ENCODE measurements around the gene DZIP3. TPM values are rescaled to one million over a fixed set of nuclear protein-coding genes. Genes with fewer than 3 reads are reported as not detected.

The DZIP3 gene, protein sequence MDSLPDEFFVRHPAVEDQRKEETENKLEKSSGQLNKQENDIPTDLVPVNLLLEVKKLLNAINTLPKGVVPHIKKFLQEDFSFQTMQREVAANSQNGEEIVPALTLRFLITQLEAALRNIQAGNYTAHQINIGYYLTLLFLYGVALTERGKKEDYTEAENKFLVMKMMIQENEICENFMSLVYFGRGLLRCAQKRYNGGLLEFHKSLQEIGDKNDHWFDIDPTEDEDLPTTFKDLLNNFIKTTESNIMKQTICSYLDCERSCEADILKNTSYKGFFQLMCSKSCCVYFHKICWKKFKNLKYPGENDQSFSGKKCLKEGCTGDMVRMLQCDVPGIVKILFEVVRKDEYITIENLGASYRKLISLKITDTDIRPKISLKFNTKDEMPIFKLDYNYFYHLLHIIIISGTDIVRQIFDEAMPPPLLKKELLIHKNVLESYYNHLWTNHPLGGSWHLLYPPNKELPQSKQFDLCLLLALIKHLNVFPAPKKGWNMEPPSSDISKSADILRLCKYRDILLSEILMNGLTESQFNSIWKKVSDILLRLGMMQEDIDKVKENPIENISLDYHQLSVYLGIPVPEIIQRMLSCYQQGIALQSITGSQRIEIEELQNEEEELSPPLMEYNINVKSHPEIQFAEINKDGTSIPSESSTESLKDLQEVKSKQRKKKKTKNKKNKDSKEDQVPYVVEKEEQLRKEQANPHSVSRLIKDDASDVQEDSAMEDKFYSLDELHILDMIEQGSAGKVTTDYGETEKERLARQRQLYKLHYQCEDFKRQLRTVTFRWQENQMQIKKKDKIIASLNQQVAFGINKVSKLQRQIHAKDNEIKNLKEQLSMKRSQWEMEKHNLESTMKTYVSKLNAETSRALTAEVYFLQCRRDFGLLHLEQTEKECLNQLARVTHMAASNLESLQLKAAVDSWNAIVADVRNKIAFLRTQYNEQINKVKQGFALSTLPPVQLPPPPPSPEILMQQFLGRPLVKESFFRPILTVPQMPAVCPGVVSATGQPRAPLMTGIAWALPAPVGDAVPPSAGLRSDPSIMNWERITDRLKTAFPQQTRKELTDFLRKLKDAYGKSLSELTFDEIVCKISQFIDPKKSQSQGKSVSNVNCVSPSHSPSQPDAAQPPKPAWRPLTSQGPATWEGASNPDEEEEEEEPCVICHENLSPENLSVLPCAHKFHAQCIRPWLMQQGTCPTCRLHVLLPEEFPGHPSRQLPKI
- 3.8 TPM for total RNA-seq

DNA sequence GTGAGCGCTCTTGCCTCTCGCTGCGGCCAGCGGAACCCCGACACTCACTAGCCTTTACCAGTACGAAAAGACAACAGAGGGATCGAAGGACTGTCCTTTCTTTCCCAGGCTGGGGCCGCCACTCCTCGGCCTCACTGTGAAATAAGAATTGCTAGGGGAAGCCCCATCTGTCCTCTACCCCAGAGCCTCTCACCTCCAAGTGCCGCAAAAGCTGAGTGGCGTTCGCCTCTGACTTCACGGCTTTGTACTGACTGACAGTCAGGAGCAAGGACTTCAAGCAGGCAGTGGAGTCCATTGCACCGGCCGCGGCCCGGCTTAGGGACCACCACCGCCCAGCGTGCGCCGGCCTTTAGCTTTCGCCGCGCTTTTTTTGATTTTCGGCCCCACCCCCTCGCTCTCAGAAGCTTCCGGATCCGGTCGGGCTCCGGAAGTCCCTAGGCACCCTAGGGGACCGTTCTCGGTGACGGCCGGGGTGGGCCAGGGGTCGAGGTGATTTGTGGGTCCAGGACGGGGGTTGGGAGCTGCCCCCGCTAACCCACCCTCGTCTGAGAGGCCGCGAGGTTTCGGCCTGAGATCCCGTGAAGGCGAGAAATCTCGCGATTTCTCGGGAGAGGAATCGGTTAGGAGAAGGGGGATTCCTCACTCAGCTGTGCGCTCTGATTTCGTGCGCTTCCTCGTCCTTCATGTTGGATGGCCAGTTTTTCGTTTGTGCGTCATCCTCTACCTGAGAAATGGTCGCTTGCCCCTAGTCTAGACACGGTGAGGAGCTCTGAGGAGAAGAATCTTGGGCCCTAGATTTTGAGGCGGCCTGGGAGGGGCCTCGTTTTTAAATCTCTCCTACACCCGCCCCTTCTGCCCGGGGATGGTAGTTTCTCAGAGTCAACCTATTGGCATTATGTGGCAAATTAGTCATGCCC is at the start of gene DZIP3, which contains the start of gene CIP2A:
TSS of gene DZIP3 (plus strand) at position 642 of the 917 bp plus-strand sequence. CDS start 15,685 bp downstream, outside the sequence.
TSS of gene CIP2A (minus strand) at position 358 of the 917 bp plus-strand sequence. CDS start at position 295, 63 bp downstream.
- DNase-seq (ENCODE audit: low read depth in 2 of 3, low spot score in 2 of 3): peak; percentile 81 to 97 (median 96)

- no peak for DNase-seq (ENCODE audit: low read depth in 2 of 3, low spot score in 2 of 3)
Measured at GRCh38 chr3:108546247-108546646, 43.3 kb upstream of the DZIP3 start.

- no peak for DNase-seq (ENCODE audit: low read depth in 2 of 3, low spot score in 2 of 3)
Measured at GRCh38 chr3:108546692-108547091, 42.8 kb upstream of the DZIP3 start.

DNA sequence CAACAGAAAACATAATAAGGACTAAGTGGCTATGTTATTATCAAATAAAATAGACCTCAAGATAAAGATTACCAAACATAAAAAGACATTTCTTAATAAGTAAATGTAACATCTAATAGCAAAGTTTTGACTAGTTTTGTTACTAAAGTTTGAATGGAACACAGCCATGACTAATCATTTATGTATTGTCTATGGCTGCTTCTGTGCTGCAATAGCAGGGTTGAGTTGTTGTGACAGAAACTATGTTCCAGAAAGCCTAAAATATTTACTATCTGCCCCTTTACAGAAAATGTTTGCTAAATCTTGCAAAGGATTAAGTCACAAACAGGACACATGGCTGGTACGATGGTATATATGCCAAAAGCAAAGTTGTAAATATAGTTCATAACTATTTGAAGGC is 41.2 kb upstream of the DZIP3 start:
- DNase-seq (ENCODE audit: low read depth in 2 of 3, low spot score in 2 of 3): no peak

GRCh38 chr3:108548886-108549285 is 40.6 kb upstream of the DZIP3 start:
- no peak for DNase-seq (ENCODE audit: low read depth in 2 of 3, low spot score in 2 of 3)

DNA sequence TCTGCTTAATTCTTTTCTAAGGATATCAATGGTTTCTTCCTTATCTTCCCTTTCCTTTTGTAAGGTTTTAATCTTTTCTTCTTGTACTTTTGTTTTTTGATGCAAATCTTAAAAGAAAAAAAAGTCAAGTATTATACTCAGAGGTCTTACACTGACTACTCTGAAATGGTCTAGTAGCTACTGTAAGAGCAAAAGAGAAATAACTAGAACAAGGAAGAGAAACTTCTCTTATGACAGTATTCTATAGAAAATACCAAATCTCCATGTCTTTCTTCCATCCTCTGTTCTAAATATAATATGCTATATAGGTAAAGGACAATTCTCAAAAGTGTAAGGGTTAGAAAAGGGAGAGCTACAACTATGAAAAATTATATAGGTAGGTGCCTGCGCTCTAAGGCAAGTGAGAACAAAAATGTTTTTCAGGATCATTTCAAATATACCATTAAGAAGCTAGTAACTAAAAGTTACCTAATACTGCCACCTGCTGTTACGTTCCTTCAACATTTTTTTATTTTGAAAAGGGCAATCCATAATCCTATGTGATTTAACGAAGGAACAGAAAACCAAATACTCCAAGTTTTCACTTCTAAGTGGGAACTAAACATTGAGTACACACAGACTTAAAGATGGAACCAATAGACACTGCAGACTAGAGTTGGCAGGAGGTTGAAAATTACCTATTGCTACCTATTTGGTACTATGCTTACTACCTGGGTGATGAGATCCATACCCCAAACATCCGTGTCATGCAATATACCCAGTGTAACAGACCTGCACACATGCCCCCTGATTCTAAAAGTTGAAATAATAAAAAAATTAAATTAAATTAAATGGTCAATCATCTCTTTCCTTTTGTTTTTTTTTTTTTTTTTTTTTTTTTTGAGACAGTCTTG is 37.0 kb upstream of the DZIP3 start:
- peak; percentile 25 to 79 (median 47) for DNase-seq (ENCODE audit: low read depth in 2 of 3, low spot score in 2 of 3)

GRCh38 chr3:108554229-108554628 is 35.3 kb upstream of the DZIP3 start:
- DNase-seq (ENCODE audit: low read depth in 2 of 3, low spot score in 2 of 3): no peak

- no peak for DNase-seq (ENCODE audit: low read depth in 2 of 3, low spot score in 2 of 3)
Measured at GRCh38 chr3:108554913-108555571, 34.5 kb upstream of the DZIP3 start.

- no peak for DNase-seq (ENCODE audit: low read depth in 2 of 3, low spot score in 2 of 3)
Measured at GRCh38 chr3:108555966-108556581, 33.4 kb upstream of the DZIP3 start.

- DNase-seq (ENCODE audit: low read depth in 2 of 3, low spot score in 2 of 3): no peak
Measured at GRCh38 chr3:108562565-108562964, 27.0 kb upstream of the DZIP3 start.

- no peak for DNase-seq (ENCODE audit: low read depth in 2 of 3, low spot score in 2 of 3)
Measured at GRCh38 chr3:108564564-108564963, 25.0 kb upstream of the DZIP3 start.

DNA sequence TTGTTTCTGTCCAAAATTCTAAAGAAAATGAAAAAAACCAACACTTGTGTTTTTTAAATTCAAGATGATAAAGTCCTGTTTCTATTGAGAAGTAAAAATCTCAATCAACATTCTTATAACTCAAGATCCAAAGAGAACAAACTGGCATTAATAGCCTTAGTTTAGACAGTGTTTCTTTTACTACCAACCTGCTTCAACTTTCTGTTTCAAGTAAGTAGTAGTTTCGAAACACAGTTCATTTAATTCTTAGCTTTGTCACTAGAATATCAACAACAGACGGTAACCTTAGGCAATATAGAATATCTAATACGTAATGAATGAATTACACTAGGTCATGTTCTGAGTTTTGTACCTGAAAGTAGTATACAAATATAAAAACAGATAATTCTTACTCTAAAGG is 24.0 kb upstream of the DZIP3 start:
- no peak for DNase-seq (ENCODE audit: low read depth in 2 of 3, low spot score in 2 of 3)

GRCh38 chr3:108566599-108566998 is 22.9 kb upstream of the DZIP3 start:
- no peak for DNase-seq (ENCODE audit: low read depth in 2 of 3, low spot score in 2 of 3)

- DNase-seq (ENCODE audit: low read depth in 2 of 3, low spot score in 2 of 3): no peak
Measured at GRCh38 chr3:108569336-108569735, 20.2 kb upstream of the DZIP3 start.

DNA sequence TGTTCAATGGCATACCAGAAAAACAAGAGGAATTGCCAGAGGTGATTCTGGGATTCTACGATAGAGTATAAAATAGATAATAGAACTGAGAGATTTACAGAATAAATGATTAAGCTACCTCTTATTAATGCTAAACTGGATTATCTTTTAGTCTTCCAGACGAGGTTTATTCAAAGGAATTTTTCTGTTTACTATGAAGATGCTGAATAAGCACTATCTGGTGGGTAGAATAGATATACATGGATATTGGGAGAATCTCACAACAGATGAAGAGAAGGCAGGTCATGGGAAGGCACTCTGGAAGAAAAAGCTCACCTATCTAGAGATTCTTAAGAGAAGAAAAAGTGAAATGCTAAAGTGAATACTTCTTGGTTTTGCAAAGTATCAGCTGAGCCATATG is 11.5 kb upstream of the DZIP3 start:
- no peak for DNase-seq (ENCODE audit: low read depth in 2 of 3, low spot score in 2 of 3)

GRCh38 chr3:108588601-108589000 is 921 bp upstream of the DZIP3 start:
- peak in 1 of 3 donors; percentile 12 for DNase-seq (ENCODE audit: low read depth in 2 of 3, low spot score in 2 of 3)

DNA sequence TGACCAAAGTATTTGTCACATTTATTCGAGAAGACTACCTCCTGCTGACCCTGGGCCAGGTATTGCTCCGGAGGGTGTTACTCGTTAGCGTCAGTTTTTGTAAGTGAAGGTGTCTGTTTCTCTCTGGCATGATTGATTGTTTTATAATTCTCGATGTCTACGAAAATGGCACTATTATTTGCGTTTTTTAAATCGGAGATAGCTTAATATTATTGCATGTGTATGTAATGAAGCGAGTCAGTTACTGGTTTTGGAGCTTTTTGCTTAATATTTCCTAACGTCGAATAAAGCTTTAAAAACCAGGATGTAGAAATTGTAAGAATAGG is 439 bp downstream of the DZIP3 start:
- no peak for DNase-seq (ENCODE audit: low read depth in 2 of 3, low spot score in 2 of 3)

- peak in 1 of 3 donors; percentile 14 for DNase-seq (ENCODE audit: low read depth in 2 of 3, low spot score in 2 of 3)
Measured at GRCh38 chr3:108590460-108590859, 938 bp downstream of the DZIP3 start.
